Left ventricle myocardium inferior (tissue), 1 donor: ENCODE results near the gene SEPSECS. TPM values are rescaled to one million over a fixed set of nuclear protein-coding genes. Genes with fewer than 3 reads are reported as not detected.

Source experiments
- DNase-seq: peaks from one replicate; pipeline ENCODE4 v3.0.0-alpha.2; 2020
- H3K27ac ChIP-seq: fragments of 200-600 bp; replicated peaks from 2 replicates; pipeline ENCODE4 v1.8.0; 2021
- H3K27me3 ChIP-seq: fragments of 200-600 bp; 2 replicates; pipeline ENCODE4 v1.8.0; 2021; ENCODE audit warnings: low read depth
- H3K36me3 ChIP-seq: fragments of 200-600 bp; 2 replicates; pipeline ENCODE4 v1.8.0; 2021
- H3K4me1 ChIP-seq: fragments of 200-600 bp; 2 replicates; pipeline ENCODE4 v1.8.0; 2021
- H3K4me3 ChIP-seq: fragments of 200-600 bp; 2 replicates; pipeline ENCODE4 v1.8.0; 2021; ENCODE audit warnings: mild to moderate bottlenecking, moderate library complexity
- H3K9me3 ChIP-seq: fragments of 200-600 bp; replicated peaks from 2 replicates; pipeline ENCODE4 v1.8.0; 2021
- CTCF ChIP-seq: fragments of 200-600 bp; IDR thresholded peaks from 2 replicates; pipeline ENCODE4 v1.8.0; 2021; ENCODE audit warnings: antibody characterized with exemption, mild to moderate bottlenecking, borderline replicate concordance
- intact Hi-C: fragments of 100-400 bp; cut with micrococcal nuclease; formaldehyde crosslinking; loops from one replicate; pipeline ENCODE4 v1.11.0; 2022
- total RNA-seq: library from RNA; stranded (reverse); fragmentation: NEBNext Ultra II Directional; extraction: Animal tissue kit (Norgen Biotek cat#: 25700); gene quantifications from one replicate; pipeline ENCODE4 v1.2.1, GENCODE V29; 2021
- donor health status: DM: no; HTN: yes; CAD: no; lungs with severe emphysema.

SEPSECS gene
- total RNA-seq, 1 donor from 2014 or later, result 4.9 TPM

DNA sequence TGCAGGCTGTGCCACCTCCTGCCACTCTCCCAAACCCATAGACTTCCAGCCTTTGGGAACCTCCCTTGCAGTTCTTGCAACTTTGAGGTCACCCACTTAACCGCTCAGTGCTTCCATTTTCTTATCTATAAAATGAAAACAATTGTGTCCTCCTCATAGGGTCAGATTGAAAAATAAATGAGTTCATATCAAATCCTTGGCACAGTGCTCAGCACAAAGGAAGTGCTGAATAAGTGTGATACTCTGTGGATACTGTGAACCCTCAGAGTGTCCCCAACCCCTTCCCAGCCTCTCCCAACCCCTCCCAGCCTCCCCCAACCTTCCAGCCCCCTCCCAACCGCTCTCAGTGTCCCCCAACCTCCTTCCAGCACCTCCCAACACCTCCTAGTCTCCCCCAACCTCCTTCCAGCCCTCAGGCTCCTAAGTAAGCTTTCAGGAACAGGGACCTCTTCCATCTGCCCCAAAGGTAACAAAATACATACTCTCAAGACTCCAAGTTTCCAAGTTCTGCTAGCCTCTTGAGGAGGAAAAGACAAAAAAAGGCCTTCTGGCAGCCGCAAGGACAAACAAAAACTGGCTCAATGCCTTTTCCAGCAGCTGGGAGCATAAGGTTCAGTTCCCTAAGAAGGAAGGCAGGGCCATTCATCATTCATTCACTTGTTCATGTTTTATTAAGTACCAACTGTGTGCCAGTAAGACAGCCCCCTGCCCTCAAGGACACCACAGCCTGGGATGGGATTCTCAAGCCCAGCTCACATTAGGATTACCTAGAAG lies 83.4 kb downstream of the SEPSECS start:
- Histone ChIP-seq H3K36me3 (no peaks in the 10 kb centered on the region), H3K9me3 (no peaks in the 10 kb centered on the region), H3K27ac (no peak overlapping the region), H3K4me3 (no peak overlapping the region), H3K27me3 (no peaks in the 10 kb centered on the region), H3K4me1 (peaks cover 10% of the 10 kb centered on the region)
- intact Hi-C loops, result no loop called here
- DNase-seq, result no peak
- no peak for TF ChIP-seq CTCF

DNA sequence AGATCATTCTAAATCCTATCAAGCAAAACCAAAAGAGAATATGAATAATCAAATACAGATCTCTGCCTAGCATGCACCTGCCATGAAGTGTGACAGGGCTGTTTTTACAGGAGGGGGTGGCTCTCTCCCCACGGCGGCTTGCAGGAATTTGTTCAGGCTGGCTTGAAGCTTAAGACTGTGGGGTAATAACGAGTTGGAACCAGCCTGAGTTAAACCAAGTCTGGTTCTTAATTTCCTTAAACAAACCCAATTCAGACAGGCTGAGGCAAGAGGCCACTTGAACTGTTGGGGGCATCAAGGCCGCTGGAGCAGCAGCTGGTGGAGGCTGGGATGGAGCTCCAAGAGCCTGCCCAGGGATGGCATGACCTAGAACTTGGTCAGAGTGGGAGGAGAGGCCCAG lies 84.4 kb downstream of the SEPSECS start:
- Histone ChIP-seq H3K27ac (no peak overlapping the region), H3K4me3 (no peak overlapping the region), H3K27me3 (no peaks in the 10 kb centered on the region), H3K9me3 (no peaks in the 10 kb centered on the region), H3K4me1 (peaks cover 10% of the 10 kb centered on the region), H3K36me3 (no peaks in the 10 kb centered on the region)
- TF ChIP-seq CTCF, result no peak
- no peak for DNase-seq
- intact Hi-C loops, result no loop called here

- no peak overlapping the region for H3K27ac ChIP-seq
- H3K4me3 ChIP-seq, result no peak overlapping the region
- no peaks in the 10 kb centered on the region for H3K36me3 ChIP-seq
- TF ChIP-seq CTCF, result no peak
- no peaks in the 10 kb centered on the region for H3K27me3 ChIP-seq
- H3K9me3 ChIP-seq, result no peaks in the 10 kb centered on the region
- no peak for DNase-seq
- intact Hi-C loops, result no loop called here
- H3K4me1 ChIP-seq, result peaks cover 5% of the 10 kb centered on the region
Measured at GRCh38 chr4:25075129-25075528, 85.1 kb downstream of the SEPSECS start.

- DNase-seq, result no peak
- no peak overlapping the region for H3K27ac ChIP-seq
- intact Hi-C loops, result no loop called here
Measured at GRCh38 chr4:25070545-25070944, 89.7 kb downstream of the SEPSECS start.

More at GRCh38 chr4:25070545-25070944, 89.7 kb downstream of the SEPSECS start:
- no peak for TF ChIP-seq CTCF
- Histone ChIP-seq H3K36me3 (no peaks in the 10 kb centered on the region), H3K4me3 (no peak overlapping the region), H3K27me3 (no peaks in the 10 kb centered on the region), H3K9me3 (no peaks in the 10 kb centered on the region), H3K4me1 (no peaks in the 10 kb centered on the region)

Other genes with a start within 250 kb of the SEPSECS start
- gene CCDC149, start 247.4 kb downstream of the SEPSECS start, total RNA-seq, result 9.0 TPM
- 3.0 TPM for gene LGI2, start 129.5 kb downstream of the SEPSECS start, total RNA-seq
- 2.3 TPM for gene PI4K2B, start 73.6 kb upstream of the SEPSECS start, total RNA-seq
- gene ZCCHC4, start 152.3 kb upstream of the SEPSECS start, total RNA-seq, result 8.7 TPM
- gene ANAPC4, start 216.8 kb upstream of the SEPSECS start, total RNA-seq, result 12.2 TPM